ENCODE data around the gene FZR1. TPM values are rescaled to one million over a fixed set of nuclear protein-coding genes. Genes with fewer than 3 reads are reported as not detected.
A peak's percentile ranks its signal among the peaks of the same experiment; 100 is the strongest.

FZR1 gene
- total RNA-seq, 1 experiment from 2014 or later, result 59.1 TPM

GRCh38 chr19:3497757-3498520 lies 8.2 kb upstream of the FZR1 start:
- POLR2A ChIA-PET, result no interaction called here
- no peak for TF ChIP-seq CTCF (IDR thresholded peaks at IDR 0.05; ENCODE audit: insufficient read depth in 1 of 2, low read depth in 1 of 2, low read length in 1 of 2, severe bottlenecking in 1 of 2, unreplicated experiment in 1 of 2)
- H3K27me3 ChIP-seq (replicated peaks; ENCODE audit: control insufficient read depth, insufficient read depth, low read length), result no peaks in the 10 kb centered on the region
- H3K9me3 Mint-ChIP-seq (ENCODE audit: unreplicated experiment), result no peaks in the 10 kb centered on the region
- H3K4me1 ChIP-seq, result peaks cover 4% of the 10 kb centered on the region; the same call in 1 of the 2 replicates
- CTCF ChIA-PET, result no interaction called here
- peaks cover 42% of the 10 kb centered on the region for H3K36me3 Mint-ChIP-seq (ENCODE audit: insufficient read depth, unreplicated experiment)
- H3K9me3 ChIP-seq, result no peaks in the 10 kb centered on the region
- no TSS peak for BruUV-seq (replicated peaks)
- intact Hi-C loops (cut with micrococcal nuclease; ENCODE audit: unreplicated experiment), result loop anchor here (1.0 kb wide), 1 partner anchor 7 kb away; no protein-coding TSS in a partner anchor
- no peak overlapping the region for H3K27ac Mint-ChIP-seq (ENCODE audit: unreplicated experiment)
- peak overlapping the region; percentile 35 for H3K4me3 Mint-ChIP-seq (ENCODE audit: unreplicated experiment)
- no peak for DNase-seq
- no peak overlapping the region for H3K4me3 ChIP-seq (ENCODE audit: low read depth, low read length)
- no peaks in the 10 kb centered on the region for H3K27me3 Mint-ChIP-seq (ENCODE audit: insufficient read depth, unreplicated experiment)
- H3K4me1 Mint-ChIP-seq (ENCODE audit: low read depth, unreplicated experiment), result peaks cover 11% of the 10 kb centered on the region
- no peaks in the 10 kb centered on the region for H3K36me3 ChIP-seq (ENCODE audit: control insufficient read depth, insufficient read depth, low read length)

GRCh38 chr19:3499738-3500428 lies 6.2 kb upstream of the FZR1 start:
- no peaks in the 10 kb centered on the region for H3K9me3 ChIP-seq

More at GRCh38 chr19:3499738-3500428, 6.2 kb upstream of the FZR1 start:
- POLR2A ChIA-PET, result interaction anchor here (0.6 kb wide), 1 partner anchor 119 kb away, joined by 6 read pairs; no protein-coding TSS in a partner anchor
- H3K27ac Mint-ChIP-seq (ENCODE audit: unreplicated experiment), result peak overlapping the region; percentile 98
- H3K36me3 Mint-ChIP-seq (ENCODE audit: insufficient read depth, unreplicated experiment), result peaks cover 33% of the 10 kb centered on the region
- intact Hi-C loops (cut with micrococcal nuclease; ENCODE audit: unreplicated experiment), result no loop called here
- TF ChIP-seq CTCF (IDR thresholded peaks at IDR 0.05; ENCODE audit: insufficient read depth in 1 of 2, low read depth in 1 of 2, low read length in 1 of 2, severe bottlenecking in 1 of 2, unreplicated experiment in 1 of 2), result no peak
- no peaks in the 10 kb centered on the region for H3K27me3 Mint-ChIP-seq (ENCODE audit: insufficient read depth, unreplicated experiment)
- CTCF ChIA-PET, result interaction anchor here (0.6 to 1.2 kb wide), 2 partner anchors 15 to 1278 kb away, joined by 3 to 9 read pairs; no protein-coding TSS in a partner anchor
- peaks cover 4% of the 10 kb centered on the region; the same call in 1 of the 2 replicates for H3K4me1 ChIP-seq
- no peaks in the 10 kb centered on the region for H3K27me3 ChIP-seq (replicated peaks; ENCODE audit: control insufficient read depth, insufficient read depth, low read length)
- H3K4me1 Mint-ChIP-seq (ENCODE audit: low read depth, unreplicated experiment), result peaks cover 11% of the 10 kb centered on the region
- H3K36me3 ChIP-seq (ENCODE audit: control insufficient read depth, insufficient read depth, low read length), result no peaks in the 10 kb centered on the region
- BruUV-seq (replicated peaks), result TSS peak; percentile 65
- H3K4me3 Mint-ChIP-seq (ENCODE audit: unreplicated experiment), result peak overlapping the region; percentile 87
- no peak for DNase-seq
- H3K4me3 ChIP-seq (ENCODE audit: low read depth, low read length), result peak overlapping the region; percentile 71
- no peaks in the 10 kb centered on the region for H3K9me3 Mint-ChIP-seq (ENCODE audit: unreplicated experiment)

Measured in Caco-2 (cell line).